DMS79 treated with DMSO at 0.1 percent for 48 hours (cell line): ENCODE measurements around the gene DSCAML1.
A peak's percentile ranks its signal among the peaks of the same experiment; 100 is the strongest.

Experiments used
- DNase-seq: peaks from one replicate; lab custom pipeline; 2025; lab: John Stamatoyannopoulos, UW

Gene DSCAML1

GRCh38 chr11:117690484-117691217 lies 106.4 kb downstream of the DSCAML1 start:
- no peak for DNase-seq

- DNase-seq, result no peak
Observed at GRCh38 chr11:117688255-117688797, 108.7 kb downstream of the DSCAML1 start.

GRCh38 chr11:117687776-117688175 lies 109.2 kb downstream of the DSCAML1 start:
- DNase-seq, result no peak

- DNase-seq, result no peak
Observed at GRCh38 chr11:117686711-117687110, 110.3 kb downstream of the DSCAML1 start.

- no peak for DNase-seq
Observed at GRCh38 chr11:117685566-117685965, 111.5 kb downstream of the DSCAML1 start.

GRCh38 chr11:117684731-117685130 lies 112.3 kb downstream of the DSCAML1 start:
- DNase-seq, result no peak

- DNase-seq, result no peak
Observed at GRCh38 chr11:117684111-117684510, 112.9 kb downstream of the DSCAML1 start.

GRCh38 chr11:117681438-117681837 lies 115.6 kb downstream of the DSCAML1 start:
- no peak for DNase-seq

- no peak for DNase-seq
Observed at GRCh38 chr11:117679461-117679860, 117.6 kb downstream of the DSCAML1 start.

- DNase-seq, result no peak
Observed at GRCh38 chr11:117678658-117679406, 118.2 kb downstream of the DSCAML1 start.

- no peak for DNase-seq
Observed at GRCh38 chr11:117677729-117678310, 119.2 kb downstream of the DSCAML1 start.

- no peak for DNase-seq
Observed at GRCh38 chr11:117676501-117676900, 120.5 kb downstream of the DSCAML1 start.

GRCh38 chr11:117673602-117674001 lies 123.4 kb downstream of the DSCAML1 start:
- DNase-seq, result no peak

- no peak for DNase-seq
Observed at GRCh38 chr11:117671370-117671769, 125.6 kb downstream of the DSCAML1 start.

GRCh38 chr11:117670924-117671323 lies 126.1 kb downstream of the DSCAML1 start:
- DNase-seq, result no peak

- DNase-seq, result no peak
Observed at GRCh38 chr11:117670443-117670842, 126.6 kb downstream of the DSCAML1 start.

- no peak for DNase-seq
Observed at GRCh38 chr11:117669616-117670015, 127.4 kb downstream of the DSCAML1 start.

GRCh38 chr11:117669062-117669461 lies 128.0 kb downstream of the DSCAML1 start:
- DNase-seq, result peak; percentile 88

- peak; percentile 91 for DNase-seq
Observed at GRCh38 chr11:117668321-117668751, 128.7 kb downstream of the DSCAML1 start.

- no peak for DNase-seq
Observed at GRCh38 chr11:117664897-117665296, 132.1 kb downstream of the DSCAML1 start.

- peak; percentile 99 for DNase-seq
Observed at GRCh38 chr11:117663821-117664220, 133.2 kb downstream of the DSCAML1 start.

GRCh38 chr11:117663414-117663813 lies 133.6 kb downstream of the DSCAML1 start:
- peak; percentile 91 for DNase-seq
